Right cardiac atrium (tissue), 5 donors: ENCODE results near the gene PCK2. TPM values are rescaled to one million over a fixed set of nuclear protein-coding genes. Genes with fewer than 3 reads are reported as not detected.
A peak's percentile ranks its signal among the peaks of the same experiment; 100 is the strongest.

Experiments used
- ATAC-seq, 2 donors: fragments of 200-7000 bp; cut with Tn5 transposase; one replicate each; pipeline versions ENCODE4 v1.8.0 to v1.9.1; 2020; ENCODE audit warnings: moderate library complexity in 2 of 2, mild to moderate bottlenecking in 1 of 2
- DNase-seq, 3 donors: peaks; one replicate each; pipeline ENCODE4 v3.0.0-alpha.2; 2020
- H3K27ac ChIP-seq: one replicate; pipeline ENCODE4 v1.5.1; 2013; ENCODE audit warnings: mild to moderate bottlenecking, low read length, control low read depth, moderate library complexity
- H3K27me3 ChIP-seq: one replicate; pipeline ENCODE4 v1.6.1; 2013; ENCODE audit not compliant: control insufficient read depth, insufficient read depth
- H3K4me1 ChIP-seq: one replicate; pipeline ENCODE4 v1.6.1; 2013; ENCODE audit warnings: low read length; ENCODE audit not compliant: control insufficient read depth, insufficient read depth
- H3K4me3 ChIP-seq: one replicate; pipeline ENCODE4 v1.5.1; 2013; ENCODE audit warnings: low read length, control low read depth
- H3K9me3 ChIP-seq: one replicate; pipeline ENCODE4 v1.6.1; 2013; ENCODE audit warnings: low read length; ENCODE audit not compliant: control insufficient read depth
- WGBS: extraction: QIAGEN DNeasy Blood & Tissue Kit; methylation state at CpG from one replicate; pipeline ENCODE4 v1.1.7; 2013; 5-methylcytosine and 5-hydroxymethylcytosine counted together
- intact Hi-C, 4 donors: fragments of 100-400 bp; cut with DNase I; formaldehyde crosslinking; loops; one replicate each; pipeline versions ENCODE4 v1.11.0 to v1.14.0; 2022 to 2023
- polyA plus RNA-seq: library from polyadenylated mRNA; stranded (reverse); fragments of 200-250 nt; gene quantifications from one replicate; pipeline ENCODE4 v1.2.3, GENCODE V29; 2013
- total RNA-seq, 4 donors: library from RNA; stranded (reverse); fragmentation: NEBNext Ultra II Directional; extraction: Animal tissue kit (Norgen Biotek cat#: 25700); gene quantifications; one replicate each; pipeline ENCODE4 v1.2.1, GENCODE V29; 2021
- donor health status: healthy with polysubstance abuse.
- donor health status: DM: no; HTN: yes; CAD: no.
- donor health status: DM: no; HTN: no; CAD: no.
- donor health status: DM: no; HTN: yes; CAD: no; lungs with severe emphysema.
- donor health status: DM: yes; HTN: yes; CAD: no.

Gene PCK2
- total and polyA plus RNA-seq, 5 donors: 3.5 to 11.0 (median 4.9) TPM

- intact Hi-C loops: no loop called here
- Histone ChIP-seq H3K27me3 (no peaks in the 10 kb centered on the region), H3K27ac (no peak overlapping the region), H3K4me1 (no peaks in the 10 kb centered on the region), H3K9me3 (no peaks in the 10 kb centered on the region), H3K4me3 (no peak overlapping the region)
- 85% methylated on average over 9 of the region's 9 CpGs for WGBS
- DNase-seq (no peak), ATAC-seq (no peak)
Measured at GRCh38 chr14:24110060-24110459, 15.9 kb downstream of the PCK2 start.

GRCh38 chr14:24110523-24110922 lies 16.4 kb downstream of the PCK2 start:
- WGBS: 63% methylated on average over 1 of the region's 1 CpG
- no peak overlapping the region for H3K4me3 ChIP-seq
- intact Hi-C loops: no loop called here
- ATAC-seq (no peak), DNase-seq (no peak)
- H3K27ac ChIP-seq: no peak overlapping the region
- H3K27me3 ChIP-seq: no peaks in the 10 kb centered on the region
- no peaks in the 10 kb centered on the region for H3K4me1 ChIP-seq
- H3K9me3 ChIP-seq: no peaks in the 10 kb centered on the region

GRCh38 chr14:24113379-24113800 lies 19.3 kb downstream of the PCK2 start:
- Histone ChIP-seq H3K9me3 (no peaks in the 10 kb centered on the region), H3K27ac (peak overlapping the region; percentile 96), H3K27me3 (no peaks in the 10 kb centered on the region), H3K4me1 (peaks cover 3% of the 10 kb centered on the region), H3K4me3 (peak overlapping the region; percentile 43)
- intact Hi-C loops: no loop called here
- 20% methylated on average over 15 of the region's 15 CpGs for WGBS
- ATAC-seq (no peak), DNase-seq (no peak)

- H3K27me3 ChIP-seq: no peaks in the 10 kb centered on the region
- DNase-seq (peak; percentile 91 to 93 (median 93)), ATAC-seq (peak; percentile 68 to 71)
- H3K9me3 ChIP-seq: no peaks in the 10 kb centered on the region
- H3K4me3 ChIP-seq: peak overlapping the region; percentile 43
- H3K27ac ChIP-seq: peak overlapping the region; percentile 96
- peaks cover 3% of the 10 kb centered on the region for H3K4me1 ChIP-seq
- WGBS: under 1% methylated on average over 42 of the region's 42 CpGs
- intact Hi-C loops: no loop called here
Measured at GRCh38 chr14:24113801-24114531, 19.9 kb downstream of the PCK2 start.

- intact Hi-C loops: no loop called here
- H3K4me1 ChIP-seq: peaks cover 3% of the 10 kb centered on the region
- ATAC-seq: peak; percentile 97
- H3K9me3 ChIP-seq: no peaks in the 10 kb centered on the region
- DNase-seq: peak; percentile 99
- WGBS: under 1% methylated on average over 65 of the region's 65 CpGs
- peak within 1 kb of the TSS; percentile 61 for H3K4me3 ChIP-seq
- H3K27me3 ChIP-seq: no peaks in the 10 kb centered on the region
- peak within 1 kb of the TSS; percentile 96 for H3K27ac ChIP-seq
Measured at GRCh38 chr14:24114532-24115421, 20.7 kb downstream of the PCK2 start, which contains the start of the genes DCAF11 and NRL. DCAF11 (plus strand) TSS chr14:24114777; CDS start chr14:24115595, 818 bp downstream. NRL (minus strand) TSS chr14:24114949; CDS start chr14:24082848, 32,101 bp downstream.

- peaks cover 3% of the 10 kb centered on the region for H3K4me1 ChIP-seq
- no peaks in the 10 kb centered on the region for H3K9me3 ChIP-seq
- ATAC-seq (no peak), DNase-seq (peak in 1 of 3 donors; percentile 60)
- peak overlapping the region; percentile 61 for H3K27ac ChIP-seq
- WGBS: 3% methylated on average over 14 of the region's 14 CpGs
- peak overlapping the region; percentile 61 for H3K4me3 ChIP-seq
- no peaks in the 10 kb centered on the region for H3K27me3 ChIP-seq
- intact Hi-C loops: no loop called here
Measured at GRCh38 chr14:24115422-24116127, 21.5 kb downstream of the PCK2 start.

- peak overlapping the region; percentile 61 for H3K4me3 ChIP-seq
- no peak overlapping the region for H3K27ac ChIP-seq
- DNase-seq: no peak
- H3K4me1 ChIP-seq: peaks cover 3% of the 10 kb centered on the region
- intact Hi-C loops: no loop called here
- H3K9me3 ChIP-seq: no peaks in the 10 kb centered on the region
- 83% methylated on average over 6 of the region's 6 CpGs for WGBS
- ATAC-seq: no peak
- H3K27me3 ChIP-seq: no peaks in the 10 kb centered on the region
Measured at GRCh38 chr14:24116128-24116814, 22.2 kb downstream of the PCK2 start.

GRCh38 chr14:24117179-24117578 lies 23.1 kb downstream of the PCK2 start:
- DNase-seq (peak in 1 of 3 donors; percentile 50), ATAC-seq (no peak)
- H3K4me3 ChIP-seq: no peak overlapping the region
- H3K27ac ChIP-seq: no peak overlapping the region
- H3K27me3 ChIP-seq: no peaks in the 10 kb centered on the region
- WGBS: 90% methylated on average over 6 of the region's 6 CpGs
- intact Hi-C loops: no loop called here
- H3K4me1 ChIP-seq: peaks cover 3% of the 10 kb centered on the region
- no peaks in the 10 kb centered on the region for H3K9me3 ChIP-seq

- ATAC-seq: no peak
- Histone ChIP-seq H3K27me3 (no peaks in the 10 kb centered on the region), H3K4me3 (no peak overlapping the region), H3K4me1 (peaks cover 3% of the 10 kb centered on the region), H3K9me3 (no peaks in the 10 kb centered on the region), H3K27ac (no peak overlapping the region)
- DNase-seq: no peak
- WGBS: 98% methylated on average over 6 of the region's 6 CpGs
- intact Hi-C loops: no loop called here
Measured at GRCh38 chr14:24119691-24120090, 25.6 kb downstream of the PCK2 start.

GRCh38 chr14:24121210-24121609 lies 27.1 kb downstream of the PCK2 start:
- WGBS: 95% methylated on average over 8 of the region's 8 CpGs
- intact Hi-C loops: no loop called here
- no peaks in the 10 kb centered on the region for H3K9me3 ChIP-seq
- H3K27ac ChIP-seq: no peak overlapping the region
- no peaks in the 10 kb centered on the region for H3K27me3 ChIP-seq
- ATAC-seq (no peak), DNase-seq (no peak)
- H3K4me1 ChIP-seq: no peaks in the 10 kb centered on the region
- H3K4me3 ChIP-seq: no peak overlapping the region
